Medulla oblongata (tissue), 1 donor: Measurements from ENCODE around the gene DUS2.

Source experiments
- DNase-seq: peaks from one replicate; pipeline ENCODE4 v3.0.0-alpha.2; 2015; ENCODE audit errors: extremely low spot score

DUS2 gene

GRCh38 chr16:68077866-68078700 is 55.0 kb downstream of the DUS2 start:
- DNase-seq = no peak

- DNase-seq = no peak
Measured at GRCh38 chr16:68078701-68079375, 55.8 kb downstream of the DUS2 start.

GRCh38 chr16:68079376-68079625 is 56.2 kb downstream of the DUS2 start:
- DNase-seq = no peak

- peak; percentile 67 for DNase-seq
Measured at GRCh38 chr16:68079626-68080344, 56.7 kb downstream of the DUS2 start.

- DNase-seq = peak; percentile 49
Measured at GRCh38 chr16:68081861-68082628, 59.0 kb downstream of the DUS2 start.

- no peak for DNase-seq
Measured at GRCh38 chr16:68082629-68083238, 59.6 kb downstream of the DUS2 start.

- no peak for DNase-seq
Measured at GRCh38 chr16:68083239-68083781, 60.2 kb downstream of the DUS2 start.

- DNase-seq = no peak
Measured at GRCh38 chr16:68083861-68084503, 60.9 kb downstream of the DUS2 start.

- DNase-seq = peak; percentile 95
Measured at GRCh38 chr16:68084504-68085258, 61.6 kb downstream of the DUS2 start.

- DNase-seq = peak; percentile 97
Measured at GRCh38 chr16:68085259-68086071, 62.4 kb downstream of the DUS2 start, which contains the start of gene NFATC3. Gene NFATC3, plus strand, starts transcription at chr16:68085370. Its CDS starts 312 bp downstream, at chr16:68085682.

- peak; percentile 53 for DNase-seq
Measured at GRCh38 chr16:68086336-68086841, 63.3 kb downstream of the DUS2 start.

- no peak for DNase-seq
Measured at GRCh38 chr16:68086860-68087268, 63.8 kb downstream of the DUS2 start.

GRCh38 chr16:68087688-68088087 is 64.6 kb downstream of the DUS2 start:
- no peak for DNase-seq

- no peak for DNase-seq
Measured at GRCh38 chr16:68088130-68088972, 65.3 kb downstream of the DUS2 start.

GRCh38 chr16:68089067-68089466 is 66.0 kb downstream of the DUS2 start:
- no peak for DNase-seq

- no peak for DNase-seq
Measured at GRCh38 chr16:68090130-68090529, 67.0 kb downstream of the DUS2 start.

- no peak for DNase-seq
Measured at GRCh38 chr16:68090533-68090932, 67.4 kb downstream of the DUS2 start.
